Effector memory CD4-positive, alpha-beta T cell (primary cell): ENCODE data around the gene PIR.

Source experiments
- DNase-seq, 3 donors: peaks; one replicate each; pipeline ENCODE4 v3.0.0-alpha.2; 2020
- H3K27ac ChIP-seq: 2 replicates; pipeline ENCODE4 v1.7.0; 2013; ENCODE audit warnings: mild to moderate bottlenecking, low read length, moderate library complexity; ENCODE audit not compliant: insufficient read depth, poor library complexity, severe bottlenecking
- H3K27me3 ChIP-seq: replicated peaks from 2 replicates; pipeline ENCODE4 v1.7.0; 2013; ENCODE audit warnings: mild to moderate bottlenecking, low read length; ENCODE audit not compliant: insufficient read depth, control insufficient read depth, poor library complexity, severe bottlenecking
- H3K36me3 ChIP-seq: 2 replicates; pipeline ENCODE4 v1.7.0; 2013; ENCODE audit warnings: mild to moderate bottlenecking, low read length, moderate library complexity; ENCODE audit not compliant: control insufficient read depth, insufficient read depth
- H3K4me1 ChIP-seq: 2 replicates; pipeline ENCODE4 v1.7.0; 2013; ENCODE audit warnings: low read length, mild to moderate bottlenecking; ENCODE audit not compliant: control insufficient read depth, insufficient read depth, poor library complexity, severe bottlenecking
- H3K4me3 ChIP-seq: 2 replicates; pipeline ENCODE4 v1.7.0; 2013; ENCODE audit warnings: low read length, low read depth, mild to moderate bottlenecking; ENCODE audit not compliant: insufficient read depth, poor library complexity, severe bottlenecking
- H3K9me3 ChIP-seq: 2 replicates; pipeline ENCODE4 v1.7.0; 2013; ENCODE audit warnings: mild to moderate bottlenecking, low read length, moderate library complexity; ENCODE audit not compliant: control insufficient read depth

Gene PIR

DNA sequence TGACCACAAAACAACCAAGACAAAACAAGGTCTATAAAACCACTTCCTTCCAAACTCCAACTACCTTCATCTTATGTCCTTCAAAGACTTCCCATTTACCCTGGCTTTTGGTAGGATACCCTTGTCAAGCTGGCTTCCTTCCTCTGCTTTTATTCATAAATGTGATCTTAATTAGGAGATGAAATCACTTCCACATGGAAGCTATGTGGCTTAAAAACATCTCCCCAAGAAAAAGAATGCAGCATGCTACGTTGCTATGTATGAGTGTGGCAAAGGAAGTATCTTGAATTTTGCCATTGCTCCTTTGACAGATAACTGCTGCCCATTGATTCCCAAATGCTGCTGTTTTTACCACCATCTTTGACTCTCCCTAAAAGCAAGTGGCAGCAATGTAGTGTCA, 62.5 kb downstream of the PIR start:
- Histone ChIP-seq H3K4me1 (no peaks in the 10 kb centered on the region), H3K27me3 (peaks cover 3% of the 10 kb centered on the region), H3K27ac (no peak overlapping the region), H3K9me3 (no peaks in the 10 kb centered on the region), H3K4me3 (no peak overlapping the region), H3K36me3 (no peaks in the 10 kb centered on the region)
- no peak for DNase-seq

DNA sequence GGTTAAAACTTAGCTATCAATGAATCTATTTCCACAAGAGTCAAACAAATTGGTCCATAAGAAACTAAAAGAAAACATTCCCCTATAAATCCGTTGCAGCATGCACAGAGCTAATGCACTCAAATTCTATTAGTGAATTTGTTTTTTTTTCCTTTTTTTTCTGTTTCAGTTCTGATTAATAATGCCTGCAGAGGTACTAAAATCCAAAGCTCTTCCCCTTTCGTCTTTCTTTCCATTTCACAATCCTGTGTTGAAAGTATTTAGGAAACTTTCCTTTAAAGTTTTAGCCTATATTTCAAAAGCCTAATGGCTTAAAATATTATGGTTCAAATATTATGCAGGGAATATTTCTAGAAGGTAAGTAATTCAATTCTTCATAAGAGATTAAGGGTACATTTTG, 63.1 kb downstream of the PIR start:
- DNase-seq: no peak
- Histone ChIP-seq H3K4me3 (no peak overlapping the region), H3K9me3 (no peaks in the 10 kb centered on the region), H3K27ac (no peak overlapping the region), H3K27me3 (peaks cover 3% of the 10 kb centered on the region), H3K4me1 (no peaks in the 10 kb centered on the region), H3K36me3 (no peaks in the 10 kb centered on the region)

DNA sequence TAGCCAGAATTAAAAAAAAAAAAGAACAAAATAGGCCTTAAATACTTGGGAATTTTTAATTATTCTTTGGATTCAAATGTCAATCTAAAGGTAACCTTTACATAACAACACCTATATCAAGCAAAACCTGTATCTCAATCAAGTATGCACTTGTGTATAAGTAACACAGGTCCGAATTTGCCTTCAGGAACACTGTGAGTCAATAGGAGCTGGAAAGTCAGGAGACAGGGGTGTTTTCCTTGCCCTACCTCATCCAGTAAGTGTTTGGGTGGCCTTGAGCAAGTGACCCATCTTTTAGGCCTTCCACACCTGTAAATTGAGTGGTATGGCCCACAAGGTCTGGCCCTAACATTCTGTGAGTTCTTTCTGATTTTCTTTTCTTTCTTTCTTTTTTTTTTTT, 68.1 kb downstream of the PIR start:
- DNase-seq: no peak
- no peak overlapping the region for H3K4me3 ChIP-seq
- no peaks in the 10 kb centered on the region for H3K4me1 ChIP-seq
- H3K36me3 ChIP-seq: no peaks in the 10 kb centered on the region
- no peaks in the 10 kb centered on the region for H3K9me3 ChIP-seq
- no peak overlapping the region for H3K27ac ChIP-seq
- H3K27me3 ChIP-seq: no peaks in the 10 kb centered on the region

DNA sequence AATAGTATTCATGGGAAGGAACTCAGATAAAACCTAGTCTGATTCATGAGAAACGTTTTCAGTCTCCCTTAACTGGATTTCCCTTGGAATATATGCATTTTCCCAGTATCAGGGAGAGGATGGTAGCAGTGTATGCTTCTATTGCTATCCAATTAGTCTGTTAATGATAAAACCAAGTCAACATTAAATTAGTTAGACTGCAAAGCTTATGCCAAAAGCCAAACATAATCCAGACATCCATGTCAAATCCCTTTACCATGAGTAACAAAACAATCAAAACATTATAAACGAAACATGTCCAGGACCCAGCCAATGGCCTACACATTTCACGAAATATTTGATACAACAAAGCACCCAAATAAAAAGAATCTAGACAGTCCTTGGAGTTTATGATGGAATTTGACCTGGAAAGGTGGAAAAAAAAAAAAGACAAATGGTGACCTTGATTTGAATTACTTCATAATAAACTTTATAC, 74.4 kb downstream of the PIR start:
- Histone ChIP-seq H3K4me1 (no peaks in the 10 kb centered on the region), H3K4me3 (no peak overlapping the region), H3K36me3 (no peaks in the 10 kb centered on the region), H3K27me3 (no peaks in the 10 kb centered on the region), H3K9me3 (no peaks in the 10 kb centered on the region), H3K27ac (no peak overlapping the region)
- DNase-seq: no peak

DNA sequence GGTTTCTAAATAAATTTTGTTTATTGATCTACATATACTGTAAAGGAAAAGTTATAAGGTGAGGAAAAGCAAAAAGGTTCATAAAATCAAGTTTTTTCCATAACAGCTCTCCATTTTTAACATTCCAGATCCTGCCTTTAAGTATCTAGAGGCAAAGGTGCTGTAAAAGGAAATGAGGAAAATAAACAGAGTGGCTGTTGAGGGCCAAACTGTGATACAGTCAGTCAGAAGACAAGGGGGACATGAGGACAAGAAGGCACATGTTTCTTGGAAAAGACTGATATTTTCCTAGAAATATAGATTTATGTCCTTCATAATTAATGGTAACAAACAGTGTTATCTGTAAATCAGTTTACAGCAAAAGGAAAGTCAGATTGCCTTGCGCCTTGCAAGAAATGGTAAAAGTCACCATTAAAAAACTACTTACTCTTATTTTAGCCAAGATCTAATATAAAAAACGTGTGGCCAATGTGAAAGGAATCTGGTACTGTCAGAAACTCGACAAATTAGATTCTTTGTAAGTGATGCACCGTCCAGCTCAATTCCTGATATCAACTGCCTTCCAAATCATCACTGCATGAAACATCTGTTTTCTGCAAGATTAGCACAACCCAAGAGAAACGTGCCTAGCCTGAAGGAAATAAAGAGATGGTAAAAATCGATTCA, 75.0 kb downstream of the PIR start:
- H3K36me3 ChIP-seq: no peaks in the 10 kb centered on the region
- no peak for DNase-seq
- H3K9me3 ChIP-seq: no peaks in the 10 kb centered on the region
- H3K4me1 ChIP-seq: no peaks in the 10 kb centered on the region
- no peak overlapping the region for H3K27ac ChIP-seq
- H3K27me3 ChIP-seq: no peaks in the 10 kb centered on the region
- H3K4me3 ChIP-seq: no peak overlapping the region

DNA sequence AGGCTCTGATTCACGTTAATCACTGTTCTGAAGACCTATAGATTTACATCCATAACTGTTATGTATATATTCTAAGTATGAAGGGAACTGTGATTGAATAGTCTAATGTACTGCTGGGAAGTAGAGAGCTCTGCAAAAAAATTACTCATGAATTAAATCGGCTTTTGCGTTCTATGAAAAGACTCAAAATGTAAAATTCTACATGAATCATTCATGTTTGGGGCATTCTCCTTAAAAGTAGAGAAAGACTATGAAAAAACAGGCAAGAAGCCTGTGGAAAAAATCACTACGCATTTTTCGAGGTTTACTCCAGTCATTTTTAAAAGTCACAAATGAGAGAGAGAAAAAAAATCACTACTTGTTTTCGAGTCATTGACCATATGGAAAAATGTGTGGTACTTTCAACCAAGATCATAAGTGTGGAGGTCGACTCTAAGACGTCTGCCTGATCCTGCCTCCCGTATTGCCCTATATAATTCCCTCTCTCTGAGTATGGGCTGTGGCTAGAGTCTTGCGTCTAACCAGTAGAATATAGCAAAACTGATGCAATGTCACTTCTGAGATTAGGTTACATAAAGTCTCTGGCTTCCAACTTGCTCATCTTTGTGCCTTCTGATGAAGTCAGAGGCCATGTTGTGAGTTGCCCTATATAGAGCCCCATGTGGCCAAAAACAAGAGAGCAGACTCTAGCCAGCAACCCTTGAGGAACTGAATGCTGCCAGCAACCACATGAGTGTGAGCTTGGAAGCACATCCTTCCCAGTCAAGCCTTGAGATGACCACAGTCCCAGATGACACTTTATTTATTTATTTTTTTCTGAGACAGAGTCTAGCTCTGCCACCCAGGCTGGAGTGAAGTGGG, 76.8 kb downstream of the PIR start:
- H3K4me1 ChIP-seq: no peaks in the 10 kb centered on the region
- DNase-seq: no peak
- no peaks in the 10 kb centered on the region for H3K36me3 ChIP-seq
- no peaks in the 10 kb centered on the region for H3K9me3 ChIP-seq
- H3K4me3 ChIP-seq: no peak overlapping the region
- H3K27ac ChIP-seq: no peak overlapping the region
- H3K27me3 ChIP-seq: no peaks in the 10 kb centered on the region

DNA sequence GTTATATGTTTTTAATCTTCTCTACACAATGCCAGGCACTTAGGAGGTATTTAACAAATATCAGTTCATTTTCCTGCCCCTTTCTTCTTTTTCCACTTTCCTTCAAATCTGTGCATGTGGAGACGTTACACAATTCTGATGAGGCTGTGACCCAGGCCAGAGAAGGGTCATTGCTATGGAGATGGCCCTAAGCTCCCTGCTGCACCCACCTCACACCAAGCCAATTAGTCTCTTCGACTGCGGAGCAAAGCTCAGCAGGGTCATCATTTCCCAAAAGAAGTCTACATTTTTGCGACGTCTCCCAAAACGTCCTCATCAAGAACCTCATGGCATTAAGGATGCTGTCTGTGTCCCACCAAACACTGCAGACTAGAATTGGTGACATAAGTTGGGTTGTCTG, 80.0 kb downstream of the PIR start:
- H3K9me3 ChIP-seq: no peaks in the 10 kb centered on the region
- no peaks in the 10 kb centered on the region for H3K4me1 ChIP-seq
- no peak overlapping the region for H3K27ac ChIP-seq
- DNase-seq: no peak
- no peak overlapping the region for H3K4me3 ChIP-seq
- no peaks in the 10 kb centered on the region for H3K27me3 ChIP-seq
- no peaks in the 10 kb centered on the region for H3K36me3 ChIP-seq

DNA sequence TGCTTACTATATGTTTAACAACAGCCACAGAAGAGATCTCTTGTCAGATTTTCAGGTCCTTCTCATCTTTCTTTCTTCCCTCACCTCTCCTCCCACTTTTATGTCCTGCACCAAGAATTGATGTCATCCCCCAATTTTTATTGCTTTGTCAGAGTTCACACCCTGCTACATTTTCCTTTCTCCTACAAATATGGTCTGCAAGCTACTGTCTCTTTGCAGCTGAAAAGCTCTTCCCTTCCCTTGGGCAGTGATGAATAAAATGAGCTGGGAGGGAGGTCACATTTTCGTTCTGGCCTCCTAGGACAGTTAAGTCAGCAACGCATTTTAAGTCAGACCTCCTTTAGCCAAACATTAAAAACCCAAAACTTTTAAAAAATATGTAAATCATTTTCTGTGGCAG, 82.2 kb downstream of the PIR start:
- H3K27ac ChIP-seq: no peak overlapping the region
- no peak overlapping the region for H3K4me3 ChIP-seq
- no peak for DNase-seq
- H3K9me3 ChIP-seq: no peaks in the 10 kb centered on the region
- H3K4me1 ChIP-seq: no peaks in the 10 kb centered on the region
- no peaks in the 10 kb centered on the region for H3K36me3 ChIP-seq
- H3K27me3 ChIP-seq: no peaks in the 10 kb centered on the region

DNA sequence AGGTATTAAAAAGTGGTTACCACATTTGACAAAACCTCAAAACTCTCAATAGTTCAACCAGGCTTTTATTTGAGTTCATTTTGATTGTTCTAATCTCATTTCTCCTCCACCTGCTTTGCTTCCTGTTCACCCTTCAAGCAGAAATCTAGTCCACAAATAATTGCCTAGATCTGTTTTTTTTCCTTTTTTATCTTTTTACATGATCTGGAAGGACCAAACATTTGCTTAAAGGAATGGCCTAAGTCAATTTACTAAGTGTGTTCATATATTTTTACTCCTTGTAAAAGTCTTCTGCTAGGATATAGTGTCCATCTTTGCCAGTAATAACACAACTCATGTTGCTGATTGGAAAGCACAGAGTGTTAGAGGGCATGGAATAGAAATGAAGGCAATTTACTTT, 82.7 kb downstream of the PIR start:
- DNase-seq: no peak
- no peaks in the 10 kb centered on the region for H3K9me3 ChIP-seq
- no peaks in the 10 kb centered on the region for H3K27me3 ChIP-seq
- no peak overlapping the region for H3K27ac ChIP-seq
- H3K4me1 ChIP-seq: no peaks in the 10 kb centered on the region
- H3K4me3 ChIP-seq: no peak overlapping the region
- H3K36me3 ChIP-seq: no peaks in the 10 kb centered on the region

DNA sequence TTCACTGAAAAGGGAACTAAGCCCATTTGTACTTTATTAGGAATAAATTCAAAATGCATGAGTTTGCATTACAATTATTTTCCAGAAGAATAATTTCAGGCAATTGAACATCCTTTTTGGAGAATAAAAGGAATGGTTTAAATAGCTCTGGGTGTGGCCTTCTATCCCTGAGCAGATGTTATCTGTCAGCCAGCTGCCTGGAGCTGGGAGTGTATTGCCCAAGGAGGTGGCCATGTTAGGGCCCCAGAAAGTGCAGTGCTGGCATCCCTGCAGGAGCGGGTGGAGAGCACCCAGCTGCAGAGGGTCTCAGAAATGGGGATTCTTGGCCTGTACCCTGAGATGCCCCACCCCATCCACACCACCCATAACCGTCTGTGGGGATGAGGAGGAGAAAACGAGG, 87.3 kb downstream of the PIR start:
- H3K9me3 ChIP-seq: no peaks in the 10 kb centered on the region
- no peaks in the 10 kb centered on the region for H3K36me3 ChIP-seq
- H3K4me1 ChIP-seq: no peaks in the 10 kb centered on the region
- H3K4me3 ChIP-seq: no peak overlapping the region
- H3K27me3 ChIP-seq: no peaks in the 10 kb centered on the region
- DNase-seq: no peak
- no peak overlapping the region for H3K27ac ChIP-seq
